Karpas-422 (cell line): ENCODE data around the gene MPRIP. TPM values are rescaled to one million over a fixed set of nuclear protein-coding genes. Genes with fewer than 3 reads are reported as not detected.

Source experiments
- DNase-seq: peaks from one replicate; pipeline ENCODE4 v3.0.0-alpha.2; 2015
- H2AFZ ChIP-seq: fragments of 200-600 bp; sonication (generic); 2 replicates; pipeline ENCODE4 v1.6.1; 2014; ENCODE audit warnings: antibody characterized with exemption, low read length, mixed read lengths
- H3K27ac ChIP-seq: fragments of 200-600 bp; sonication (generic); 2 replicates; pipeline ENCODE4 v1.5.1; 2014; ENCODE audit warnings: mild to moderate bottlenecking, low read length, moderate library complexity
- H3K27me3 ChIP-seq: fragments of 200-600 bp; sonication (generic); 2 replicates; pipeline ENCODE4 v1.6.1; 2014; ENCODE audit warnings: low read length, mixed read lengths
- H3K36me3 ChIP-seq: fragments of 200-600 bp; sonication (generic); 2 replicates; pipeline ENCODE4 v1.6.1; 2014; ENCODE audit warnings: low read length, mixed read lengths; ENCODE audit not compliant: insufficient read depth
- H3K4me1 ChIP-seq: fragments of 200-600 bp; sonication (generic); 2 replicates; pipeline ENCODE4 v1.6.1; 2014; ENCODE audit warnings: mild to moderate bottlenecking, low read length, mixed read lengths
- H3K4me2 ChIP-seq: fragments of 200-600 bp; sonication (generic); 2 replicates; pipeline ENCODE4 v1.6.1; 2014; ENCODE audit warnings: low read length, low read depth, mild to moderate bottlenecking; ENCODE audit not compliant: poor library complexity, severe bottlenecking
- H3K4me3 ChIP-seq: fragments of 200-600 bp; sonication (generic); 2 replicates; pipeline ENCODE4 v1.5.1; 2014; ENCODE audit warnings: mild to moderate bottlenecking, antibody characterized with exemption, low read length, mixed read lengths
- H3K79me2 ChIP-seq: fragments of 200-600 bp; sonication (generic); 2 replicates; pipeline ENCODE4 v1.6.1; 2014; ENCODE audit warnings: mild to moderate bottlenecking, low read length, mixed read lengths
- H3K9ac ChIP-seq: fragments of 200-600 bp; sonication (generic); 2 replicates; pipeline ENCODE4 v1.6.0; 2014; ENCODE audit warnings: low read length
- H3K9me2 ChIP-seq: fragments of 200-600 bp; sonication (generic), shearing (Covaris generic); replicated peaks from 2 replicates; pipeline ENCODE4 v1.6.0; 2014; ENCODE audit warnings: mild to moderate bottlenecking, low read length, moderate library complexity; ENCODE audit not compliant: insufficient read depth
- H3K9me3 ChIP-seq: fragments of 300-700, 200-600 bp; sonication (generic); 2 replicates; pipeline ENCODE4 v1.6.1; 2014; ENCODE audit warnings: low read length, mixed read lengths
- H4K20me1 ChIP-seq: fragments of 200-600 bp; sonication (generic); 2 replicates; pipeline ENCODE4 v1.6.1; 2014; ENCODE audit warnings: mild to moderate bottlenecking, antibody characterized with exemption, low read length, low read depth; ENCODE audit not compliant: insufficient read depth
- total RNA-seq: library from RNA; depleted of rRNA; stranded (reverse); fragments of >200 nt; shearing (Covaris generic); gene quantifications from 2 replicates; pipeline ENCODE4 v1.2.3, GENCODE V29; 2014; ENCODE audit warnings: low replicate concordance

The MPRIP gene
- total RNA-seq, 1 experiment from 2014 or later, result 44.1 TPM

DNA sequence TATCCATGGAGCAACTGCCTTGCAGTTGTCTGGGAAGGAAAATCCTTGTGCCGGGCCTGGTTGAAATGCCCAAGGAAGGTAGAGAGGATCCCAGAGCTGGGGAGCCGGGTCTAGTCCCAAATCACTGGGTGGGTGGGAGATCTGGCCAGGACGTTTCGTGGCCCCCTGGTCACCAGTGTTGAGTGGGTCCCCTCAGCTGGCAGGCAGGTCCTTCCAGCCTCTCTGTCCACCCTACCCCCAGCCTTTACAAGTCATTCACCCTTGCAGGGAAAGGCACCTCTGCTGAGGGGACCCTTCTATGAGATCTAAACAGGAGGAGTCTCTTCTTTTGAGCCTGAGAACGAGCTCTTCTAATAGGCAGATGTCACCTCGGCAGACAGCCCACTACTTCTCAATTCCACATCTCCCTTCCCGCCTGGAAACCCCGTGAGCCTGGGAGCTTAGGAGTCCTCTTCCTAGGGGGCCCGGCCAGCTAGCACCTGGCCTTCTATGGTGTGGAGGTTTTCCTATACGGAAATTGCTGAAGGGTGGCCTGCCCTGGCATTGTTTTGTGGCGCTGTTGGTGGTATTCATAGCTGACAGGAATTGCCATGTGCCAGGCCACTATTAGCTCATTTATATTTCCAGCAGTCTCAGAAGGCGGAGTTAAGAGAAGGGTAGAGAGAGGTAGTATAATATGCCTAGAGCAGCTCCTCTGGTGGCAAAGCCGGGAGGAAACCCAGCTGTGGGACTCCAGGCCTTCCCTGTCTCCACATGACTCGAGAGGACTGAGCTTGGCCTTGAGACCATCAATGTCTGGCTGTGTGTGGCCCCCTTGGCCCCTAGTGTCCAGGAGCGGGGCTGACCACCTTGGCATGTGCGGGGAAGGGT is 13.3 kb downstream of the MPRIP start:
- H3K9me2 ChIP-seq, result no peaks in the 10 kb centered on the region
- no peak overlapping the region for H3K4me2 ChIP-seq
- no peaks in the 10 kb centered on the region for H3K79me2 ChIP-seq
- no peak overlapping the region for H3K9ac ChIP-seq
- H3K27ac ChIP-seq, result no peak overlapping the region
- no peaks in the 10 kb centered on the region for H3K36me3 ChIP-seq
- H2AFZ ChIP-seq, result no peak overlapping the region
- no peak for DNase-seq
- H4K20me1 ChIP-seq, result peaks cover 79% of the 10 kb centered on the region
- no peak overlapping the region for H3K4me3 ChIP-seq
- no peaks in the 10 kb centered on the region for H3K9me3 ChIP-seq
- H3K4me1 ChIP-seq, result peaks cover 5% of the 10 kb centered on the region; the same call in 1 of the 2 replicates
- no peaks in the 10 kb centered on the region for H3K27me3 ChIP-seq

- no peak overlapping the region for H2AFZ ChIP-seq
- H3K9ac ChIP-seq, result no peak overlapping the region
- H3K9me2 ChIP-seq, result no peaks in the 10 kb centered on the region
- peaks cover 79% of the 10 kb centered on the region for H4K20me1 ChIP-seq
- H3K4me1 ChIP-seq, result peaks cover 5% of the 10 kb centered on the region; the same call in 1 of the 2 replicates
- no peaks in the 10 kb centered on the region for H3K9me3 ChIP-seq
- H3K4me3 ChIP-seq, result no peak overlapping the region
- H3K4me2 ChIP-seq, result no peak overlapping the region
- H3K27me3 ChIP-seq, result no peaks in the 10 kb centered on the region
- no peaks in the 10 kb centered on the region for H3K79me2 ChIP-seq
- no peak overlapping the region for H3K27ac ChIP-seq
- DNase-seq, result no peak
- no peaks in the 10 kb centered on the region for H3K36me3 ChIP-seq
Measured at GRCh38 chr17:17056156-17056539, 13.9 kb downstream of the MPRIP start.

DNA sequence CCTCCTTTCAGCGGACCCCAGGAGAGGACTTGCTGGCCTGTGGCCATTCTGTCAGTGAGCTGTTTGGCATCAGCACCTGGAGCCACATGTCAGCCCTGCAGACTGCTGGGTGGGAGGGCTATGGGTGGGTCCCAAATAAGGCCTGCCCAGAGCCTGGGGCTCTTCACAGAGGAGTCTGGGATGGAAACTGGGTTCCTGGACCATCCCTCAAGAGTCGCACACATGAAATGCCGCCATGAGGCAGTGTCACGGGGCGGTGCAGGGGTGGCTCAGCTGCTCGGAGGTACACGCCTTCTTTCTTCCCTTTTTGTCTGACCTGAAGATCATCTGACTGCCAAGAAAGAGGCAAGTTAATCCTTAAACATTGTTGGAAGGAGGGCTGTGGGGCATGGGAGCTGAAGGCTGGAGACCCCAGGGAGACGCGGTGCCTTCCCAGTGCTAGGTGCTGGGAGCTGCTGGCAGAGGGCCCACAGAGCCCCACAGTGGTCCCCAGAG is 14.8 kb downstream of the MPRIP start:
- Histone ChIP-seq H2AFZ (no peak overlapping the region), H3K36me3 (no peaks in the 10 kb centered on the region), H3K4me1 (peaks cover 5% of the 10 kb centered on the region; the same call in 1 of the 2 replicates), H3K4me3 (no peak overlapping the region), H3K9ac (no peak overlapping the region), H3K4me2 (no peak overlapping the region), H3K27ac (no peak overlapping the region), H3K9me3 (no peaks in the 10 kb centered on the region), H3K9me2 (no peaks in the 10 kb centered on the region), H4K20me1 (peaks cover 81% of the 10 kb centered on the region), H3K79me2 (no peaks in the 10 kb centered on the region), H3K27me3 (no peaks in the 10 kb centered on the region)
- no peak for DNase-seq

GRCh38 chr17:17058304-17058703 is 16.0 kb downstream of the MPRIP start:
- Histone ChIP-seq H3K27me3 (no peaks in the 10 kb centered on the region), H3K36me3 (no peaks in the 10 kb centered on the region), H3K79me2 (no peaks in the 10 kb centered on the region), H3K4me2 (no peak overlapping the region), H3K9me3 (no peaks in the 10 kb centered on the region), H3K4me1 (peaks cover 5% of the 10 kb centered on the region; the same call in 1 of the 2 replicates), H3K4me3 (no peak overlapping the region), H2AFZ (no peak overlapping the region), H3K27ac (no peak overlapping the region), H3K9ac (no peak overlapping the region), H3K9me2 (no peaks in the 10 kb centered on the region), H4K20me1 (peaks cover 76% of the 10 kb centered on the region)
- DNase-seq, result no peak

- H3K27me3 ChIP-seq, result no peaks in the 10 kb centered on the region
- H3K4me1 ChIP-seq, result no peaks in the 10 kb centered on the region
- H3K9ac ChIP-seq, result no peak overlapping the region
- no peak overlapping the region for H2AFZ ChIP-seq
- no peak overlapping the region for H3K27ac ChIP-seq
- DNase-seq, result no peak
- no peaks in the 10 kb centered on the region for H3K9me3 ChIP-seq
- no peaks in the 10 kb centered on the region for H3K79me2 ChIP-seq
- no peak overlapping the region for H3K4me2 ChIP-seq
- H3K9me2 ChIP-seq, result no peaks in the 10 kb centered on the region
- peaks cover 66% of the 10 kb centered on the region for H4K20me1 ChIP-seq
- H3K4me3 ChIP-seq, result no peak overlapping the region
- H3K36me3 ChIP-seq, result no peaks in the 10 kb centered on the region
Measured at GRCh38 chr17:17059301-17059890, 17.1 kb downstream of the MPRIP start.

- Histone ChIP-seq H3K27ac (no peak overlapping the region), H3K9ac (no peak overlapping the region), H3K27me3 (0 out of 2 replicates have a peak, but pooled peaks cover 2% of the 10 kb centered on the region), H3K36me3 (no peaks in the 10 kb centered on the region), H3K9me3 (no peaks in the 10 kb centered on the region), H4K20me1 (peaks cover 65% of the 10 kb centered on the region), H3K79me2 (no peaks in the 10 kb centered on the region), H3K4me3 (no peak overlapping the region), H3K4me2 (no peak overlapping the region), H3K4me1 (no peaks in the 10 kb centered on the region), H3K9me2 (no peaks in the 10 kb centered on the region), H2AFZ (no peak overlapping the region)
- no peak for DNase-seq
Measured at GRCh38 chr17:17060001-17060922, 18.0 kb downstream of the MPRIP start.

GRCh38 chr17:17060930-17061329 is 18.7 kb downstream of the MPRIP start:
- no peak for DNase-seq
- Histone ChIP-seq H3K9me3 (no peaks in the 10 kb centered on the region), H3K9me2 (no peaks in the 10 kb centered on the region), H3K27me3 (0 out of 2 replicates have a peak, but pooled peaks cover 2% of the 10 kb centered on the region), H3K4me2 (no peak overlapping the region), H2AFZ (no peak overlapping the region), H4K20me1 (peaks cover 60% of the 10 kb centered on the region), H3K36me3 (no peaks in the 10 kb centered on the region), H3K4me1 (no peaks in the 10 kb centered on the region), H3K79me2 (no peaks in the 10 kb centered on the region), H3K9ac (no peak overlapping the region), H3K4me3 (no peak overlapping the region), H3K27ac (no peak overlapping the region)
